Heart left ventricle (tissue), 13 donors: Measurements from ENCODE around the gene OOSP1.

Experiments
- POLR2A ChIP-seq, 2 donors: fragments of 450-650 bp; IDR thresholded peaks; one replicate each; pipeline ENCODE4 v1.6.1; 2017; ENCODE audit warnings: antibody characterized with exemption in 2 of 2, mild to moderate bottlenecking in 2 of 2, moderate library complexity in 2 of 2
- TF ChIP-seq, protein P1 (sequence below), 12 donors: fragments of 200-600 bp; sonication (generic) in 4 of 12; IDR thresholded peaks; one replicate each; pipeline versions ENCODE4 v1.5.0 to v1.8.0; 2018 to 2022; ENCODE audit warnings: antibody characterized with exemption in 12 of 12, mild to moderate bottlenecking in 5 of 12
- donor health status: ischemic (EF 13 %, LVEDD 7.1; RV severe dilation, severe dysfunction).
- donor health status: DM: no; HTN: yes; CAD: no.
- donor health status: DM: no; HTN: no; CAD: no.
- donor health status: ischemic (EF 25% LVEDD 6.9; RV normal size, moderate dysfunction).
- donor health status: ischemic (EF 25% LVEDD 5.7; RV mildly dilated, moderate dysfunction).
- donor health status: ischemic (EF 35%, LVEDD 5.7; RV mildly dilated, moderate dysfunction).
- donor health status: nonischemic (EF 11% LVEDD 7.7; RV severe dilation, severe dysfunction).
- donor health status: DM: yes; HTN: yes; CAD: no.
- donor health status: PGD.
- donor health status: ischemic (EF 29% LVEDD 5.4; RV normal size, mild dysfunction).
- donor health status: nonischemic (EF 23%, LVEDD 6.1; RV moderate dilation, normal function).

DNA sequence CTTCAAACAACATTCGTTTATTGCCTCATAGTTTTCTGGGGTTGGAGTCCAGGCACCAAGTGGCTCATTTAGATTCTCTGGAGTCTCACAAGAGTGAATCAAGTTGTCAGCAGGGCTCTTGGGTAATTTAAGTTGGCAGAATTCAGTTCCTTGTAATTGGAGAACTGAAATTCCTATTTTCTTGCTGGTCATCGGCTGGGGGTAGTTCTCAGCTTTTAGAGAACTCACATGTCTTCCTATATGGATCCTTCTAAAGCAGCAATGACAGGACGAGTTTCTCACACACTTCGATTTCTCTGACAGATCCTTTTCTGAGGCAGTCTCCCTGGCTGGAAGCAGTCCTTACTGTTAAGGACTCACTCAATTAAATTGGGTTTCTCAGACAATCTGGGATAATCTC is 61.5 kb downstream of the OOSP1 start:
- no peak for TF ChIP-seq POLR2A (IDR thresholded peaks at IDR 0.05)
- TF ChIP-seq, protein P1, sequence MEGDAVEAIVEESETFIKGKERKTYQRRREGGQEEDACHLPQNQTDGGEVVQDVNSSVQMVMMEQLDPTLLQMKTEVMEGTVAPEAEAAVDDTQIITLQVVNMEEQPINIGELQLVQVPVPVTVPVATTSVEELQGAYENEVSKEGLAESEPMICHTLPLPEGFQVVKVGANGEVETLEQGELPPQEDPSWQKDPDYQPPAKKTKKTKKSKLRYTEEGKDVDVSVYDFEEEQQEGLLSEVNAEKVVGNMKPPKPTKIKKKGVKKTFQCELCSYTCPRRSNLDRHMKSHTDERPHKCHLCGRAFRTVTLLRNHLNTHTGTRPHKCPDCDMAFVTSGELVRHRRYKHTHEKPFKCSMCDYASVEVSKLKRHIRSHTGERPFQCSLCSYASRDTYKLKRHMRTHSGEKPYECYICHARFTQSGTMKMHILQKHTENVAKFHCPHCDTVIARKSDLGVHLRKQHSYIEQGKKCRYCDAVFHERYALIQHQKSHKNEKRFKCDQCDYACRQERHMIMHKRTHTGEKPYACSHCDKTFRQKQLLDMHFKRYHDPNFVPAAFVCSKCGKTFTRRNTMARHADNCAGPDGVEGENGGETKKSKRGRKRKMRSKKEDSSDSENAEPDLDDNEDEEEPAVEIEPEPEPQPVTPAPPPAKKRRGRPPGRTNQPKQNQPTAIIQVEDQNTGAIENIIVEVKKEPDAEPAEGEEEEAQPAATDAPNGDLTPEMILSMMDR (IDR thresholded peaks at IDR 0.05): no peak
